AG09319 (cell line): ENCODE results near the gene JAZF1.

ENCODE experiments used
- DNase-seq: peaks from one replicate; pipeline ENCODE4 v3.0.0-alpha.2; 2010; ENCODE audit warnings: low read depth; ENCODE audit errors: extremely low read depth
- TF ChIP-seq, protein P1 (sequence below): IDR thresholded peaks from 2 replicates; pipeline ENCODE4 v1.5.1; 2011; ENCODE audit warnings: low read depth, mild to moderate bottlenecking, inconsistent platforms, low read length, moderate library complexity

JAZF1 gene

DNA sequence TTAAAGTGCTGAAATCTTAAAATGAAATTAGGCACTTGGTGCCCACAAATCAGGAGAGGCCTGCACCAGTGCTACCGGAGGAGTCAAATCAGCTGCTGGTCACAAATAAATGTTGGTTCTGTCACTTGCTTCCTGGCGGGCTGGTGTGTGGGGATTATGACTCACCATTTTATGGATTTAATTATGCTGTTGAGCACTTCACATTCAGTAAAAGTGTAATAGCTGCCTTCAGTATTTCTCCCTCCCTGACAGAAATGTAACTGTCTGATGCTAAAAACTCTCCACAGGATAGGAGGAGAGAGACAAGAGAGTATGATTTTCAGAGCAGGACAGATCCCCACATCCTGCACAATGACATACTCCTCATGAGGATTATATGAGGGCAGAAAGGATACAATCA, 186.0 kb downstream of the JAZF1 start:
- no peak for DNase-seq
- TF ChIP-seq, protein P1, sequence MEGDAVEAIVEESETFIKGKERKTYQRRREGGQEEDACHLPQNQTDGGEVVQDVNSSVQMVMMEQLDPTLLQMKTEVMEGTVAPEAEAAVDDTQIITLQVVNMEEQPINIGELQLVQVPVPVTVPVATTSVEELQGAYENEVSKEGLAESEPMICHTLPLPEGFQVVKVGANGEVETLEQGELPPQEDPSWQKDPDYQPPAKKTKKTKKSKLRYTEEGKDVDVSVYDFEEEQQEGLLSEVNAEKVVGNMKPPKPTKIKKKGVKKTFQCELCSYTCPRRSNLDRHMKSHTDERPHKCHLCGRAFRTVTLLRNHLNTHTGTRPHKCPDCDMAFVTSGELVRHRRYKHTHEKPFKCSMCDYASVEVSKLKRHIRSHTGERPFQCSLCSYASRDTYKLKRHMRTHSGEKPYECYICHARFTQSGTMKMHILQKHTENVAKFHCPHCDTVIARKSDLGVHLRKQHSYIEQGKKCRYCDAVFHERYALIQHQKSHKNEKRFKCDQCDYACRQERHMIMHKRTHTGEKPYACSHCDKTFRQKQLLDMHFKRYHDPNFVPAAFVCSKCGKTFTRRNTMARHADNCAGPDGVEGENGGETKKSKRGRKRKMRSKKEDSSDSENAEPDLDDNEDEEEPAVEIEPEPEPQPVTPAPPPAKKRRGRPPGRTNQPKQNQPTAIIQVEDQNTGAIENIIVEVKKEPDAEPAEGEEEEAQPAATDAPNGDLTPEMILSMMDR: no peak

DNA sequence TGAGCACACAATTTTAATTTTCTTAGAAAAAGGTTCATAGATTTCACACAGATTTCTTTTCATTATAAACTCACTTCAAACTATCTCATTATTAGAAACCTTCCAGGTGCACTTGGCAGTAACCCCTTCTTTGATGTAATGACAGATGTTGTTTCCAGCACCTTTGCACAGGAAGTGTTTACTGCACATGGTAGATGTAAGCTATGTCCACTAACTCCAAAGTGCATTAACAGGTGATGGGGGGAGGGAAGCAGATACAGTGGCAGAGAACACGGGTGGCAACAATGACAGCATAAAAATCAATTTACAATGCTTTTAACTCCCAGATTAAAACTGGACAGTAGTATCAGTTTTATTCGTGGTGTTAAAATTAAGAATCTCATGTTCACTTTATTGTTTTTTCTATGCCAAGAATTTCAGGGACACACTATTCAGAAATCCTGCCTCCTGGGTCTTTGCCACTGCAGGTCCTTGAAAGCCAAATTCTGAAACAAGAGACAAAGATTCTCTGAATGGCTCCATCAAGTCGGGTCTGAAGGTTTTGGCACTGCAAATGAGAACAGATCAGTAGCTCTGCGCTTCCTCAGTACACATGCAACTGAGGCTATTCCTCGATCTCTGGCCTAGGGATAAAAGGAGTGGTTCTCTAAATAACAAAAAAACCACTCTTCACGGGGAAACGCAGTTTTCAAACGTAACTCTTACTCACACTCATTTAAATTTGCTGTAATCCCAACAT, 187.7 kb downstream of the JAZF1 start:
- DNase-seq: no peak
- TF ChIP-seq, protein P1: no peak

DNA sequence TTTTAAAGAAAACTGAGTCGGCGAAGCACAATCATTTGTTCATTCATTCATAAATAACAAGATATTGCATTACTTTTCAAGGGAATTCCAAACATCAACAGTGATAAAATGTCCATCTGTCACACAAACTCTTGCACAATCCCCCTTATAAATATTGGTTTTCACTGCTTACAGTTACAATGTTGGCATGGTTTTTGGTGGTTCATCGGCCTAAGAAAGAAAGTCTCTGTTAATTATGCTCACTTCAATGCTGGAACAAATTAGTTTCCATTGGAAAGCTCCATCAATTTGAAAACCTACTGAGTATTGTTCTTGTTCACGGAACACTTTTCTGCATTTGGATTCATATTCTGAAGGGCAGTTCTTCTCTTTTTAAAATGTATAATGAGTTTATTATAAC, 188.5 kb downstream of the JAZF1 start:
- peak; percentile 31 for DNase-seq
- TF ChIP-seq, protein P1: no peak

DNA sequence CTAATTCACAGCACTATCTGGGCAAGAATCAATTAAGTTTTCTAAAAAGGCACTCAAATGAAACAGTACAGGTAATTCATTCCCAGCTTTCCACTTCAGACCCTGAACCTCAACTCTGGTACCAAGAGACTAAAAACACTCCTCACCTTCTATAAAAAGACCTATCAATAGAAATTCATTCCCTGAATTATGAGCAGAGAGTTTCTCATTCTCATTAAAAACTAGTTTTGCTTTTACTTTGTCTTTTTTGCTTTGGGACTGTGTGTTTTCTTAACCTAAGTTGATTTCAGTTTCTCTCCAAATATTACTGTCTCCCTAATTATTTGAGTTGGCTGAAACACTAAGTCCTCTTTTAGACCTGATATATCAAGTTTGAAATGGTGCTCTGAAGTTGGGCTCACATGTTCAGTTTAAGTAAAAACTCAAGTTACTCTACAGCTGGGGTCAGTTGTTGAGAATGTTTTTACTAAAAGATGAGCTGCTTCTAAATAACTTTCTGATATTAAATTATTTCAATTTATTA, 189.5 kb downstream of the JAZF1 start:
- no peak for DNase-seq
- TF ChIP-seq, protein P1: no peak

DNA sequence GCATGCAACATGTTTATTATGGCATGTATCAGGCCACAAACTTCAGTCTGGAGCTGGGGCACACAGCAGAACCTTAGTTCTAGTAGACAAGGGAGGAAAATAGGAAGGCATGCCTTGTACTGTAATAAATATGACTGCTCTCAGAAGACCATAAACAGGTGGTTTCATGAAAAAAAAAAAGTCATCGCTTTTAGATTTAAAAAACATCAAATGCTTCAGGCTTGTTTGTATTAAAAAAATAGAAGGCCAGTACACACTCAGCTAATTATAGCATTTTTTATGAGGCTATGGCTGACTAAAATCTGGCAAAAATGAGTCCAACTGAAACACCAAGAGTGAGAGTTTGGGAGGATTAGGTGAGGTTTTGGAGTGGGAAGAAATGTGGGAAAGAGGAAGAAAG, 204.1 kb downstream of the JAZF1 start:
- TF ChIP-seq, protein P1: no peak
- no peak for DNase-seq

DNA sequence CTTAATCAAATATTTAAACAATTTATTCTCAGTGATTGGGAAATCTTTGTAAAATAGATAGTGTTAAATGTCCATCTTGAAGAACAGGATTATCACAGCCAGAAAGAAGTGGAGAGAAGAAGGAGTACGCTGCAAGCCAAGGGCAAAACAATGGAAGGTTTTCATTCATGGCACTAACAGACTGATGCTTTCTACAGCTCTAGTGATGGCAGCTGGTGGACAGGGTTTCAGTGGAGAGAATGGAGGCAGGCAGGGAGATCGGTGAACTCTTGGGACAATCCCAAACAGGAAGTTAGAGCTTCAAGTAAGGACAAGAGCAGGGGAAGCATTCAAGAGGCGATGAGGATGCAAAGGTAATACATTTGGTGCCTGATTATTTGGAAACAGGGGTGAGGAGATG, 207.0 kb downstream of the JAZF1 start:
- TF ChIP-seq, protein P1: no peak
- DNase-seq: no peak

DNA sequence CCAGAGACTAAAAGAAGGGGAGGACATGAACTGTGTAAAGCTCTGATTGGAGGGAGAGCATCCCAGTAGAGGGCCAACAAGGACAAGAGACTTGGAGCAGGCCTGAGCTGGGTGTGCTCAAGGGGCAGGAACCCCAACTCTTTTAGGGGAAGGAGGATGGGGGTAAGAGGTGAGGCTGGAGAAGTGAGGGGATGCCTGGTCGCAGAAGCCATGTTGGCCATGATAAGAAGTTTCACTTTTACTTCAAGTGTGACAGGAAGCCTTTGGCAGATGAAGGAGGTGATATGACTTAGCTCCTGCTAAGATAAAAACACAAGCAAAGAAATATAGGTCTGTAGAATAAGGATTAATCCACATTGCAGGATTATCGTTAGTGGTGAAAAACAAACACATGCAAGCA, 208.3 kb downstream of the JAZF1 start:
- no peak for DNase-seq
- TF ChIP-seq, protein P1: no peak
